Stimulated activated CD4-positive, alpha-beta T cell treated with anti-CD3 and anti-CD28 coated beads, Interleukin-4, amount 100 ng/mL, for 1 hour (primary cell): ENCODE results near the gene SMG6.
"Not testable (repeated sequence)": the region's sequence is repeated elsewhere in the genome, so short reads cannot be mapped to it uniquely, and the experiment has no call there.

Experiments
- DNase-seq: peaks from one replicate; pipeline ENCODE4 v3.0.0-alpha.2; 2020

SMG6 gene

DNA sequence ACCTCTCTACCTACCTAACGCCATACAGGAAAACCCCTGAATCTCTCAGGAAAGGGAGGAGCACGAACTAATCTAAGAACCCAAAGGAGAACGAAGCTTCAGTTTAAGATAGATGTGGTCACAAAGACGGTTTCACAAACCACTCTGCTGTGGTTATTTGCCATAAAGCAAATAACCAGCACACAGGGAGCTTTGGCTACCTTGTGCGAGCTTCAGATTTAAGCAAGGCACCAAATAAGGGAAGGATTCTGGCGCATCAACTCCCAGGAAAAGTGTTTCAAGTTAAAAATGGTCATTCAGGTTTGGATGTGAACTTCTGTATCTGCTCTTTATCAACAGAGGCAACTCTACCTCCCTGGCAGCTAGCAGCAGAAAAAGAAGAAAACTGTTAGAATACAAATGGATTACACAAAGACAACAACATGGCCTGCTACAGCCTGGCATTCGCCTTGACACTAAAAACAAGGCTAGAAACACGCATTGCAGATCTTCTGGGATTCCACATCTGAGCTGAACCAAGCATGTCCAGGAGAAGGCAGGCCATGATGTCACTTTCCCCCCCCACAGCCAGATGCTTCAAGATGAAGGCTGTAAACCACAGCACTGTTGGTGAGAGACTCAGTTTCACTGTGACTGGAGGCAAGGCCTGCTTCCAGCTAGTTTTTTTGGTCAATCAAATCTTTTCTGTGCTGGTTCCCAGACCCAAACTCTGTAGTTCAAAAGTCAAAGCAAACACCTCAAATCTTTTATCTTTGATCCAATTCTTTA lies 43.6 kb downstream of the SMG6 start:
- DNase-seq = peak; percentile 59

GRCh38 chr17:2258830-2259229 lies 44.8 kb downstream of the SMG6 start:
- DNase-seq = not testable (repeated sequence)

- DNase-seq = no peak
Observed at GRCh38 chr17:2253768-2254406, 49.7 kb downstream of the SMG6 start.

DNA sequence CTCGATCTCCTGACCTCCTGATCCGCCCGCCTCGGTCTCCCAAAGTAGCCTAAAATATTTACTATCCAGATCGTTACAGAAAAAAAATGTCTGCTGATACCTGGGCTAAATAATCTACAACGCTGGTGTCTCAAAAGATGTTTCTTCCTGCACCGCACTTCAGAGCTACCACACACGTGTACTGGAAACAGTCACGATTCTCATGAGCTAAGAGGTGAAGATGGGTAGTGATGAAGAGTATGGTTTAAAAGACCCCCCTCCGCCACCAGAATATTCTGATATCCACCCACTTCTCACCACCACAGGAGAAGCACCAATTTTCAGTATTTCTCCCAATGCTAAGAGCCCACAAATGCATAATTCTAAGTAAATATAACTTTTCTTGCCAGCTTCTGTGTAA lies 50.2 kb downstream of the SMG6 start:
- no peak for DNase-seq

DNA sequence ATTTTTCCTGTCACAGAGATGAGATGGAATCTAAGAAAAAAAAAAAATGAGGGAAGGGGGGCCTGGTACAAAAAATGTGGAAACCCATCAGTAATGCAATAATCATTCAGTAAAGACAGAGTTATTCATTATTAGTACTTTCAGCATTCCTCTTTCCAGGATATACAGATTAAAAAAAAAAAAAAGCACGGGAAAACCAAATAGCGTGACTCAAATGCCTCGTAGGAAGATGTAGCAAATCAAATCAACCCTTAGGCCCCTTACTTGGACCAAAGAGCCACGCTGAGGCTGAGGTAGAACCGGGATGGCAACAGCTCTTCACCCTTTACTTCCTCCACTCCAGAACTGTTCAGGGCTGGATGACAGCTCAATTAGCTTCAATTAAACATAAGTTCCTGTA lies 52.5 kb downstream of the SMG6 start:
- no peak for DNase-seq

DNA sequence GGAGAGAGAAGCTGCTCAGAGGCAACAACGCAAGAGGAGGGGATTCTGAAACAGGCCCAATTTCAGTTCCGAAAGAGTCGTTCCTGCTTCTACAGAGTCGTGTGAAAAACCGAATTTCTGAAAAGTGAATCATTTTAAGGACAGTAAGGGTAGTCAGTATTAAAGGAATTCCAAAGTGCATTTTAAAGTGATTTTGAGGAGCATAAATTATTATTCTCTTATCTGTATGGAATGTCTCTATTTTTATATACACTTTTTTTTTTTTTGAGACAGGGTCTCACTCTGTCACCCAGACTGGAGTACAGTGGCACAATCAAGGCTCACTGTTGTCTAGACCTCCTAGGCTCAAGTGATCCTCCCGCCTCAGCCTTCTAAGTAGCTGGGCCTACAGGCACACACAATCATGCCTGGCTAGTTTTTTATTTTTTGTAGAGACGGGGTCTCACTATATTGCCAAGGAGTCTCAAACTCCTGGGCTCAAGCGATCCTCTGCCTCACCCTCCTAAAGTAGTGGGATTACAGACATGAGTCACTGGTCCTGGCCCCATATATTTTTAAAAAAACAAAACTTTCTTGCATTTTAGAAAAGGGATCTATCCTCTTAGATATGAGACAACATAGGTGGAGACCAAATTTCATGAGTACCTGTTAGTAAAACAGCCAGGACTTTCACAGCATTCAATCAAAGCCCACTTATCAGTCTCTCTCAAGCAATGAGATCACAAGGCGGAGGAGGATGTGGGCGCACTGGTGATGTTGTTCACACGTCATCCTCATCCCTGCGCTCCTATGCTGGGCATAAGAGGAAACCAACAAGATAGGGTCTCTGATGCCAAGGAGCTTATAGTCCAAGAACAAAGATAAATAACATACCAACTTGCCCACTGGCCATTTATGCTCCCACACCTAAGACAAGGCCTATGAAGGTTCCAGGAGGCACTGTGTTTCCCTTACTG lies 53.2 kb downstream of the SMG6 start:
- peak; percentile 24 for DNase-seq

GRCh38 chr17:2247005-2247404 lies 56.6 kb downstream of the SMG6 start:
- no peak for DNase-seq

- peak; percentile 88 for DNase-seq
Observed at GRCh38 chr17:2244545-2245525, 58.8 kb downstream of the SMG6 start.

DNA sequence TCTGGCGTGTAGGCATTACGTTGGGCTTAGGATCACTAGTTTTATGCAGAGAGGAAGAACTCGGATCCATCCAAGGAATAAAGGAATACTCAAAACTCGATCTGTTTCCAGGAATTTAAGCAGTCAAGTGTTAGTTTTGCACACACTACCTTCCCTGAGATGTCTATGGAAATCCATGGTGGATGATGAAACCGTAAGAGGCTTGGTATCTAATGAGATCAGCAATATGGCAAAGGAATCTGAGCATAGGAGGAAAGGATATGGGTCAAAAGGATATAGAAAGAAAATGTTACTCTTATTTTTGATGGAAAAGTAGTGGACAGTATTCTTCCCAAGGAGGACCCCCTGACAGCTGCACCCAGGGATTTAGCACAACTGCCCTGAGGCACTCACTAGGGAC lies 59.6 kb downstream of the SMG6 start:
- DNase-seq = no peak

DNA sequence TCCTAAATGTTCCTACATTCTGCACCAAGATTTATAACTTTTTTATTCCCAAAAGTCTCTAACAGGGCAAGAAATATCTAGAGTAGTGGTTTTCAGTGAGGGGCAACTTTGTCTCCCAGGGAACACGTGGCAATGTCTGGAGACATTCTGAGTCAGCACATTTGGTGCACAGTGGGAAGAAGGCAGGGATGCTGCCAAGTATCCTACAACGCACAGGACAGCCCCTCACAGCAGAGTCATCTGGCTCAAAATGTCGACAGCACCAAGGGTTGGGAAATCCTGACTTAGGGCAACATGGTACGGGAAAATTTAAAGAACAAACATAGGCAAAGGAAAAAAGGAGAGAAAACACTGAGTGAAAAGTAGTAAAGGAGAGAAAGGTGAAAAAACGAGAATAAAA lies 61.8 kb downstream of the SMG6 start:
- DNase-seq = no peak

DNA sequence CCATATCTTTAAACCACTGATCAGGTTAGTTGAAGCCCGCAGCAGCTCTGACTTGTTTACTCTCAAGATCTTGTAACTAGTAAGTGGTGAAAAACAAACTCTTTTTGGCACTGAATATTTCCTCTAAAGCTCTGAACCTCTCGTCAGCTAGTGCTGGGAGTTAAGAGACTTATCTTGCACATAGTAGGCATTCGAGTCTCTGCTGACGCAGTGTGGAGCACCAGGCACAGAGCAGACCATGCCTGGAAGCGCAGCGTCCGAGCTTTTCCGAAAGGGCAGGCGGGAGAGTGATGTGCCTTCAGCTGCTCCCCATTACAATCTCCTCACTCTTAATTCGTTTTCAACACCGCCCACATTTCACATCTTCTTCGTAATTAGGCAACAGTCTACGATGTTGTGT lies 63.0 kb downstream of the SMG6 start:
- no peak for DNase-seq

GRCh38 chr17:2239882-2240430 lies 63.6 kb downstream of the SMG6 start:
- DNase-seq = peak; percentile 35

DNA sequence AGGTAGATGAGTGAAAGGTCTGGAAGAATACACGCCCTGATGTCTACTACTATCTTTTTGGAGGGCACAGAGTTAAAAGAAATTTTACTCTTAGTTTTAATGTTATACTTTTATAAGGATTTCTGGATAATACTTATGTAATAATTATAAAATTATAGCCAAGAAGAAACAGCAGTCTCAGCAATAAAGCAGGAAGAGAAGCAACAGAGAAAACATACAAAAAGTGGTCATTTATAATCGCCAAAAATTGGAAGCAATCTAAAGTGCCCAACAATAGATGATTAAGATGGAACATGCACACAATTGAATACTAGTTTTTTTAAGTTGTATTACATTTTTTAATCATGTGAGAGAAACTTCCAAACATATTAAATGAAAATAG lies 64.4 kb downstream of the SMG6 start:
- DNase-seq = no peak

GRCh38 chr17:2238432-2239169 lies 65.0 kb downstream of the SMG6 start:
- DNase-seq = no peak

- no peak for DNase-seq
Observed at GRCh38 chr17:2237950-2238349, 65.6 kb downstream of the SMG6 start.

DNA sequence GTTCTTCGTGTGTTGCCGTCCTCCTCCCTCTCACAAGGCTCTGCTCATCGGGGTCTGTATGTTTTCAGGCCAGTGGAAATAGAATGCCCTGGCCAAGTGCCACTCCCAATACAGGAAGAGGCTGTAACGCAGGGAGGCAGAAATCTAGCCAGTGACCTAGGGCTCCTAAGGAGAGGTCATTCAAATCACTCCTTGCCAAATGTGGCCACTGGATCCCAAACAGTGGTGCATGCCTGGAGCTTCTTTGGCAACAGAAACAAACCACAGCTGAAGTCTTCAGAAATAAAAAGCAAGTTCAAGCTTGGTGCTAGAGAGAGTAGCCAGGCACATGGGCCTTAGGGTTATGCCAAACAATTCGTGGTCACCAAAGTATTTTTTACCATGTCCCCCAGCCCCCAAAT lies 66.1 kb downstream of the SMG6 start:
- no peak for DNase-seq

DNA sequence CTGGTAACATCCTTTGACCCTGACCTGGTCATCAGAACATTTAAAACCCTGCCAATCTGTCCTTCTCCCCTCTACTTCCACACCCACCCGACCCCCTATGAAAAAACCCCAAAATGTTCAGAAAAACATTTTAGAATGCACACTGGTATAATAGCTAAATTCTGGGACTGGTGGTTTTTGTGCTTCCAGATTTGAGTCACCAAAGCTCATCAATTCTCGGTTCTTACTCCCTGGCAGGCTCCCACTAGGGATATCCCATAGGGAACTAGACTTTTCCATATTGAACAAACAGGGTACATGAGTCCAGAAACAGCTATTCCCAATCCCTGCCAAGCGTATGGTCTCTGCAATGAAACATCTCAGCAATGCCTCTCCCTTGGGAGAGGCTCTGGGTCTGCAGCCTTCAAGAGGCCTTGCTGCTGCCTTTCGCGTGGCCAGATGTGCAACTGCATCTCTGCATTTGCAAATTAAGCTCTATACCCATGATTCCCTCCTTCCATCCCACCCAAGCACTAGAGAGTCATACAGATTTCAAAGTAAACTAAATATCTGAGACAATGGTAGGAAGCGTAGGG lies 67.7 kb downstream of the SMG6 start:
- DNase-seq = no peak

GRCh38 chr17:2235265-2235664 lies 68.3 kb downstream of the SMG6 start:
- DNase-seq = no peak

GRCh38 chr17:2233441-2233947 lies 70.1 kb downstream of the SMG6 start:
- no peak for DNase-seq

GRCh38 chr17:2232244-2232638 lies 71.3 kb downstream of the SMG6 start:
- no peak for DNase-seq

DNA sequence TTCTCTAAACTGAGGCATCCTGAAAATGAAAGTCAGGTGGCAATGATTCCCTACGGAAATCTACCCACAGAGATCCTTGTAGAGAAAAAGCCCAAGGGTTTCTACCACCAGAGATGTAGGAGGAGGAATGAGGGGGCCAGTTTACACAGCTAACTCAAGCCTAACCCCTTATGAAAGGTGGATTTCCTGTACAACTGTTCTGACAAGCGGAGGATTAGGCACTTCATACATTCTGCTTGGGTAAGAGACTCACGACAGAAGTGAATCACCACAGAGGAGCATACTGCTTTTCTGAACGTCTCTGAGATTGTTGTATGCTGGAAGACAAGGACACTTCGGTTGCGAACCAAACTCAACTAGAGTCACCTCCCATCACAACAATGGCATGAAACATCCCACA lies 72.7 kb downstream of the SMG6 start:
- DNase-seq = no peak
